Loucy (cell line): ENCODE measurements around the gene LRRC53.

Experiments
- EZH2phosphoT487 ChIP-seq: fragments of 200-600 bp; IDR thresholded peaks from 2 replicates; pipeline ENCODE4 v1.6.1; 2018; ENCODE audit warnings: antibody characterized with exemption, mild to moderate bottlenecking, moderate library complexity, borderline replicate concordance
- TF ChIP-seq, protein P1 (sequence below): fragments of 200-600 bp; sonication (generic); conservative IDR thresholded peaks from 2 replicates; pipeline ENCODE4 v1.5.1; 2014; ENCODE audit warnings: mild to moderate bottlenecking, antibody characterized with exemption, low read length

GRCh38 chr1:74505928-74506710 is 6.3 kb downstream of the LRRC53 start:
- TF ChIP-seq, protein P1, sequence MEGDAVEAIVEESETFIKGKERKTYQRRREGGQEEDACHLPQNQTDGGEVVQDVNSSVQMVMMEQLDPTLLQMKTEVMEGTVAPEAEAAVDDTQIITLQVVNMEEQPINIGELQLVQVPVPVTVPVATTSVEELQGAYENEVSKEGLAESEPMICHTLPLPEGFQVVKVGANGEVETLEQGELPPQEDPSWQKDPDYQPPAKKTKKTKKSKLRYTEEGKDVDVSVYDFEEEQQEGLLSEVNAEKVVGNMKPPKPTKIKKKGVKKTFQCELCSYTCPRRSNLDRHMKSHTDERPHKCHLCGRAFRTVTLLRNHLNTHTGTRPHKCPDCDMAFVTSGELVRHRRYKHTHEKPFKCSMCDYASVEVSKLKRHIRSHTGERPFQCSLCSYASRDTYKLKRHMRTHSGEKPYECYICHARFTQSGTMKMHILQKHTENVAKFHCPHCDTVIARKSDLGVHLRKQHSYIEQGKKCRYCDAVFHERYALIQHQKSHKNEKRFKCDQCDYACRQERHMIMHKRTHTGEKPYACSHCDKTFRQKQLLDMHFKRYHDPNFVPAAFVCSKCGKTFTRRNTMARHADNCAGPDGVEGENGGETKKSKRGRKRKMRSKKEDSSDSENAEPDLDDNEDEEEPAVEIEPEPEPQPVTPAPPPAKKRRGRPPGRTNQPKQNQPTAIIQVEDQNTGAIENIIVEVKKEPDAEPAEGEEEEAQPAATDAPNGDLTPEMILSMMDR = no peak
- no peak for TF ChIP-seq EZH2phosphoT487
